Glomerular visceral epithelial cell (primary cell): ENCODE data around the gene CANT1.

Experiments used
- DNase-seq: peaks from one replicate; pipeline ENCODE4 v3.0.0-alpha.2; 2016; ENCODE audit errors: extremely low spot score

Gene CANT1

GRCh38 chr17:78995761-78996451 is 13.7 kb downstream of the CANT1 start:
- no peak for DNase-seq

DNA sequence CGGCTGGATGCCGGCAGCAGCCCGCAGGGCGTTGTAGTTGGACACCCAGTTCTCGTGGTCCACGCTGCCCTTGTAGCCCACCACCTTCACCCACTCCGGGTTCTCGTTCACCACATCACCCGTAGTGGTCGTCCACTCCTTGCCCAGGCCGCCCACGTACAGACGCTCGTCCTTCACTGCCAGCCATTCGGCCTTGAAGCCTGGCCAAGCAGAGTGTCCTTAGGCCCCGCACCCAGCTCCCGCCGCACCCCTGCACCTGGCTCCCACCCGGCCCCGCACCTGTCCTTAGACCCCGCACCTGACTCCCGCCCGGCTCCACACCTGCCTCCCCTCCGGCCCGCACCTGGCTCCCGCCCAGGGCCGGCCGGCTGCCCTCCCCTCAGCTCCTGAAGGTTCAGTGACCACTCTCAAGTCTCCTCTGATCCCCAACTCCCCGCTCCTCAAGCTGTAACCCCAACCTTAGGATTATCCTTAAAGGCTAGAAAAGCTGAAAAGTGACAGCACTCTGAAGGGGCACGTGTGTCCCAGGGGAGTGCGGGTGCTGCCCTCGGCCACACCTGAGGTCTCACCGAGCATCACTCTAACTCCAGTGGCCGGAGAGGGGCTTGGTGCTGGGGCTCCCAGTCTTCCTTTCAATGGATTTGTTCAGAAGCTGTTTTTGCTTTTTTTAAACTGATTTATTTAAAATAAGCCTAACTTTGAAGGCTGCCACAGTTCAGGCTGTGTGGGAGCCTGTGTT is 14.4 kb downstream of the CANT1 start:
- no peak for DNase-seq

- DNase-seq = no peak
Observed at GRCh38 chr17:78993981-78994671, 15.4 kb downstream of the CANT1 start.

DNA sequence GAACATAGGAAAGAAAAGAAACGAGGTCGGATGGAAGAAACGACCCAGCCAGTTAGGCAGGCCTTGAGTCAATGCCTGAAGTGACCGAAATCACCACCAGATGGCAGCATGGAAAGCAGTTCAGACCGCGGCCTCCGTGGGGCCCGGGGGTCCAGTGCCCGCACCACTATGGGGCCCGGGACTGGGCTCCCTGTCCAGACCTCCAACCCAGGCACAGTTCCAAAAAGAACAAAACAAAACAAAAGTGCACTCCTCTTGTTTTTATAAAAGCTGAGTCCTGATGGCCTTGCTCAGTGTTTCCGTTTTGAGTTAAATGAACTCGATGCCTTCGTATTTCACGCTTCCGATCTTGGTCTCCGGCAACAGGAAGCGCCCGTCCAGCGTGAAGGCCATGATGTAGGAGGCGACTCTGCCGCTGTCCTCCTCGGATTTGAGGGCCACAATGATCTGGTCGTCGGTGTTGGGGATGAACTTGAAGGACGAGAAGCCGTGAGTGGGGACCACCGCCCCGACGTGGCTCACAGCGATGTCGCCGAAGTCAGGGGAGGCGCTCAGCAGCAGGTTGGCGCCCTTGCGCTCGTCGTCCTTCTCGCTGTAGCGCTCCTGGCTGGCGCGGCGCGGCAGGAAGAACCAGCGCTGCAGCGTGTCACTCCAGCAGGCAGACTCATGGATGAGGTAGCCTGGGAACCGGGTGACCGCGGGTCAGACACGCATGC is 16.2 kb downstream of the CANT1 start:
- peak; percentile 32 for DNase-seq

DNA sequence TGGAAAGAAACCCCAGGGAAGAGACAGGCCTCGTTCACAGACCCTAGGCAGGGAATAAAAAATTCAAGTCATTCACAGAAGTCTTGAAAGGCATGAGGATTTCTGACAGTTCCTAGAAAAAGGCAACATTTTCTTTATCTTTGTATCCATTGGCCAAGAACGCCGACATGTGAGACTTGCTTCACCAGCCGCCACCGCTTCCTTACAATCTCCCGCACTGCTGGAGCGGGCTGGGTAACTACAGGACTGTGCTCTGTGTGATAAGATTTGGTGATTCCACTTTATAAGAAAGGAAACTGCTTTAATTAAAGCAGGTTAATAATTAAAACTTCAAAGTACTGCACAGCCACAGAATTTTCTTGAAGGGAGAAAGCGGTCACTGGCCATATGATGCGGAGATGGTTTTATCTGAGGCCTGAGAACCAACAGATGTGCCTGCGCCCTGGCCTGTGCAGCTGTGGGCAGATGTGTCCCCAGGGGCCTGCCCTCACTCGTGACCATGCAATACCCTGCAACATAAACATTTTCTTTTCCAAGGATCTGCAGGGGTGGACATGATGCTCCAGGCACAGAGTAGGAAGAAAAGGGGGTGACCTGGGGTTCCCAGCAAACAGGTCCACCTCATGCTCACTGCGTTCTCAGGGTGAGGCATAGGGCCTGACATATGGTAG is 16.9 kb downstream of the CANT1 start:
- DNase-seq = no peak

- no peak for DNase-seq
Observed at GRCh38 chr17:78991906-78992532, 17.5 kb downstream of the CANT1 start.

DNA sequence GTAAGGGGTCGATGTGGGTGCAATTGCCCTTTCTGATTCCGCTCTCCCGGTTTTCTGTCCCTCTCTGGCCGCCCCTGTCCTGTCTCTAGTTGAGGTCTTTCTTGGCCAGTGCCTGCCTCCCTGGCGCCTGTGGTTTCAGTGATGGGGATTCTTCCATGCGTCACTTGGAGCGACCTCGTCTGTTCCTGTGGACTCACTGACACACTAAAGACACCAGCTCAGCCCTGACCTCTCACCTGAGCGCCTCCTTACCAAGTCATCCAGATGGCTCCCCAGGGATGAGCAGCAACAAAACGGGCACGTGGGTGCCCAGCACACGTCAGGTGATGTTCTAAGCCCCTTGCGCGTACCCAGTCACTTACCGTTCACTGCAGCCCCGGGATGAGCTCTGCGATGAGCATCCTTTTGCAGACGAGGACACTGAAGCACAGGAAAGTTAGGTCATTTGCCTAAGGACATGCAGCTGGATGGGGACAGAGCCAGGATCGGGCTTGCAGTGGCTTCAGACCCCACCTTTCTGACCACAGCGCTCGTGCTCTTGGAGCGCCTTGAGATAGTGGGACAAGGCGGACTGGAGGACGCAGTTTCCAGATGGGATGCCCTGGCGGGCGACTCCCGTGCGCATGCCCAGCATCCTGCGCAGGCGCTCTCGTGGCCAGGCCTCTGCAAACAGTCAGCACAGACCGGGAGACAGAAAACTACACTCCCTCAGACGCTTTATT is 18.4 kb downstream of the CANT1 start:
- DNase-seq = no peak

GRCh38 chr17:78990349-78991016 is 19.1 kb downstream of the CANT1 start:
- no peak for DNase-seq

DNA sequence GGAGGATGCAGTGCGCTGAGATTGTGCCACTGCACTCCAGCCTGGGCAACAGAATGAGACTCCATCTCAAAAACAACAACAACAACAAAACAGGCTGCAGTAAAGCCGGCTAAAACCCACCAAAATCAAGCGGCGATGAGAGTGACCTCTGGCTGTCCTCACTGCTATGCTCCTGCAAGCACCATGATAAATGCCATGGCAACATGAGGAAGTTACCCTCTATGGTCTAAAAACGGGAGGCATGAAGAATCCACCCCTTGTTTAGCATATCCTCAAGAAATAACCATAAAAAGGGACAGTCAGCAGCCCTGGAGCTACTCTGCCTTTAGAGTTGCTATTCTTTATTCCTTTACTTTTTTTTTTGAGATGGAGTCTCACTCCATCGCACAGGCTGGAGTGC is 21.4 kb downstream of the CANT1 start:
- no peak for DNase-seq

GRCh38 chr17:78986649-78987328 is 22.8 kb downstream of the CANT1 start:
- peak; percentile 48 for DNase-seq

DNA sequence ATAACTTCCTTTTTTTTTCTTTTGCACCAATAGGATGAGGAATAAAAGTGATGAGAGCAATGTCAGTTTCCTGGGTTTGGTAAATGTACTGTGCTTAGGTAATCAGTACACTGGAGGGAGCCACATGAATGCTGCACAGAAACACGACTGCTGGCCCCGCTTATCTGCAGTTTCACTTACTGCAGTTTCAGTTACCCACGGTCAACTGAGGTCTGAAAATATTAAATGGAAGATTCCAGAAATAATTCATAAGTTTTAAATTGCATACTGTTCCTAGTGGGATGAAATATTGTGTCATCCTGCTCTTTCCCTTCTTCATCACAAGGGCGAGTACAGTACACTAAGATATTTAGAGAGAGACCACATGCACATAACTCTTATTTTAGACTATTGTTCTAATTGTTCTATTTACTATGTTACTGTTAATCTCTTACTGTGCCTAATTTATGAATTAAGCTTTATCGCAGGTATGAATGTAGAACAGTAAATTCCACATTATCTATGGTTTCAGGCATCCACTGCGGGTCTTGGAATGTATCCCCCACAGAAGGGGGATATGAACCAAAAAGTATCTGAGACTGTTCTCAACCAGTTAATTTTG is 23.4 kb downstream of the CANT1 start:
- DNase-seq = no peak

DNA sequence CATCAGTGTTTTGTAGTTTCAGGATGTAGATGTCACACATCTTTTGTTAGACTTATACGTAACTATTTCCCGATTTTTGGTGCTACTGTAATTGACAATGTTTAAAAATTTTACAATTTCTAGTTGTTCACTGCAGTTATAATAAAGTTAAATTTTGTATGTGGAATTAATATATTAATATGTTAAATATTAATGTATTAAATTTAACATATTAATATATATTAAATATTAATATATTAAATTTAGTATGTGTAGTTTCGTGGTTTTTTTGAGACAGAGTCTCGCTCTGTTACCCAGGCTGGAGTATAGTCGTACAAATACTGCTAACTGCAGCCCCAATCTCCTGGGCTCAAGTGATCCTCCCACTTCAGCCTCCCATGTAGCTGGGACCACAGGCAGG is 24.2 kb downstream of the CANT1 start:
- DNase-seq = no peak

DNA sequence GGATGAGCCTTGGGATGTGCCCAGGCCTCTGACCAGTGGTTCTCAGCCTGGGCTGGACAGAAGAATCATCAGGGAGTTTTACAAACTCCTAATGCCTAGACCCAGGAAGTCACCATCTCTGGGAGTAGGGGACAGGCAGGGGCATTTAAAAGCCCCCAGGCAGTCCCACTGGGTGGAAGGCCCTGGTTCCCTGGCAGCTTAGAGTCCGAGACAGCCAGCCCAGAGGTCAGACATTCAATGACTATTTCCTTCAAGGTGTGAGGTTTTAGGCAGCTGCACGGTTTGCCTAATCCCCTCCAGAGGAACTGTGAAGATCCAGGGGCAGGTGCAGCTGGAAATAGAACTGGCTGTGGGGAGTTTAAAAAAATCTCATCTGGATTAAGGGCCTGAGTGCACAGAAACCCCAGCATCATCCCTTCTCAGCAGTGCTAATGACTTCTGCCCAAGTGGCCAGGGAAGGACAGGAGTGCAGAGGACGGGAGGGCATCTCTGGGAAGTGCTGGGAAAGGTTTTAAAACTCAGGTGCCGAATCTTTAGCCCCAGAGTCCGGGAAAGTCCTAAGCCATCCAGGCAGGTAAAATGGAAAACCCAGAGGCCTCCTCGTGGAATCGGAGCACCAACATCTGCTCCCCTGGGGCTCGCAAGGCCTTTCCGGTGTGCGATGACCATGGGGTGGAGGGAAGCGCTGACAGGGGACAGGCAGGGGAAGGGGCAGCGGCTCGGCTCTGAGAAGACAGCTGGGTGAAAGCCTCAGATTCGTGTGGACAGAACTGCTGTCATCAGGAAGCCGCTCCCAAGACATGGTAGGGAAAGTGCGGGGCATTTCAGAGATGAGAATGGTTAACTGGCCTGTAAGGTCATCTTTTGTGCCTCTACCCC is 28.3 kb downstream of the CANT1 start:
- DNase-seq = no peak

GRCh38 chr17:78980624-78980972 is 29.0 kb downstream of the CANT1 start:
- DNase-seq = no peak

DNA sequence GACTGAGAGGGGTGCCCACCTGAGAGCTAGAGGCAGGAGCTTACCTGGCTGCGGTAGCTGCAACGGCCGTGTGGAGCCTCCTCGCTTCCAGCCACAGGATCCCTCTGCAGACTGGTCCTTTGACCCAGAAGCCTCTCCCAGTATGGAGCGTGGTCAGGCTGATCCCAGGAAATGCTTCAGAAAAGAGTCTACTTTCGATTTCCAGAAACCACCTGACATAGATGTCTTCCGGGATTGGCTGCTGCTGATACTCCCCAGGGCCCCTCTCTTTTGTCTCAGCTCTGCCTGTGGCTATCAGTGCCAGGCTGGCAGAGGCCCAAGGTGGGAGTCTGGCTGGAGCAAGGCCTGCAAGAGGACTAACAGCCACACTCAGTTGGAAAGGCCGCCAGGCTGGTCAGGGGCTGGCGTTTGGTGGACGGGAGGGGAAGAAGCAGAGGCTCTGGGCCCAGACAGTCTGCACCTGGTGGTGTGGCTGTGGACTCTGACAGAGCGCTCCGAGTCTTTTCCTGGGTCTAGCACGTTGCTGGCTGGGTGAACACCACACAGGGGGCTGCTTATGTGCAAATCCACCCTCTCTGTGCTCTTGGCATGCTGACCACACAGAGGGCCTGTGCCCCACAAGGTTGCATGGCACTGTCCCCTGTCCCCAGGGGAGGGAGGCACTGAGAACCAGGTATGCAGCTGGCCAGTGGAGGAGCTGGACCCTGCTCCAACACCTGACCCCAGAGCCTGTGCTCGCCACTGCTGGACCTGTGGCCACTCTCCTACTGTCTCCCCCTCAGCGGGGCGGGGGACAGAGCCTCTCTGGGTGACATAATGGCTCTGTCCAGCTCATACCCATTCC is 29.6 kb downstream of the CANT1 start, which contains the start of gene LGALS3BP:
Gene LGALS3BP (minus strand): TSS at position 144 of the 844 bp plus-strand sequence. CDS start 2,732 bp downstream, outside the sequence.
- peak; percentile 88 for DNase-seq

- no peak for DNase-seq
Observed at GRCh38 chr17:78977997-78978973, 31.3 kb downstream of the CANT1 start.
